Measurements from ENCODE around the gene RNF43.
"Not testable (repeated sequence)": the region's sequence is repeated elsewhere in the genome, so short reads cannot be mapped to it uniquely, and the experiment has no call there.

Gene RNF43

GRCh38 chr17:58410714-58411407 lies 6.5 kb downstream of the RNF43 start:
- no peak for DNase-seq

GRCh38 chr17:58409432-58409831 lies 7.9 kb downstream of the RNF43 start:
- no peak for DNase-seq

GRCh38 chr17:58403311-58403710 lies 14.0 kb downstream of the RNF43 start:
- no peak for DNase-seq

- DNase-seq: no peak
Measured at GRCh38 chr17:58402679-58403078, 14.7 kb downstream of the RNF43 start.

- DNase-seq: no peak
Measured at GRCh38 chr17:58402047-58402446, 15.3 kb downstream of the RNF43 start.

GRCh38 chr17:58401287-58401686 lies 16.0 kb downstream of the RNF43 start:
- no peak for DNase-seq

- DNase-seq: no peak
Measured at GRCh38 chr17:58400826-58401225, 16.5 kb downstream of the RNF43 start.

- DNase-seq: no peak
Measured at GRCh38 chr17:58399974-58400373, 17.4 kb downstream of the RNF43 start.

GRCh38 chr17:58398574-58399266 lies 18.6 kb downstream of the RNF43 start:
- DNase-seq: no peak

GRCh38 chr17:58397421-58397820 lies 19.9 kb downstream of the RNF43 start:
- DNase-seq: not testable (repeated sequence)

- no peak for DNase-seq
Measured at GRCh38 chr17:58396173-58396572, 21.2 kb downstream of the RNF43 start.

- DNase-seq: no peak
Measured at GRCh38 chr17:58394534-58395223, 22.7 kb downstream of the RNF43 start.

- DNase-seq: peak in 1 of 58 donors; percentile 6
Measured at GRCh38 chr17:58391302-58391984, 25.9 kb downstream of the RNF43 start.

- DNase-seq: no peak
Measured at GRCh38 chr17:58390884-58391283, 26.4 kb downstream of the RNF43 start.

- DNase-seq: no peak
Measured at GRCh38 chr17:58388302-58389190, 28.8 kb downstream of the RNF43 start.

- no peak for DNase-seq
Measured at GRCh38 chr17:58387834-58388233, 29.5 kb downstream of the RNF43 start.

GRCh38 chr17:58386708-58387107 lies 30.6 kb downstream of the RNF43 start:
- no peak for DNase-seq

- no peak for DNase-seq
Measured at GRCh38 chr17:58385359-58385899, 31.9 kb downstream of the RNF43 start.

GRCh38 chr17:58384897-58385296 lies 32.4 kb downstream of the RNF43 start:
- DNase-seq: no peak

- DNase-seq: no peak
Measured at GRCh38 chr17:58383892-58384462, 33.4 kb downstream of the RNF43 start.

Measured in anterior cingulate cortex (tissue), 58 donors.